HL-60/S4 (cell line): ENCODE results near the gene MEP1B.
"Not testable (repeated sequence)": the region's sequence is repeated elsewhere in the genome, so short reads cannot be mapped to it uniquely, and the experiment has no call there.

ENCODE experiments used
- in situ Hi-C: fragments of 300-500 bp; cut with MboI; formaldehyde crosslinking; loops from 2 replicates; pipeline ENCODE4 v1.14.3; 2022; ENCODE audit warnings: low sequenced_read_pairs

The MEP1B gene

GRCh38 chr18:32189790-32190189 lies at the start of gene MEP1B:
Gene MEP1B (plus strand): TSS chr18:32190039. CDS start chr18:32190071, 32 bp downstream.
- in situ Hi-C loops, result no loop called here

GRCh38 chr18:32148185-32148870 lies 41.5 kb upstream of the MEP1B start:
- in situ Hi-C loops, result no loop called here

- in situ Hi-C loops, result no loop called here
These were observed 37.0 kb upstream of the MEP1B start for GRCh38 chr18:32152705-32153448.

GRCh38 chr18:32156855-32157254 lies 33.0 kb upstream of the MEP1B start:
- in situ Hi-C loops, result no loop called here

GRCh38 chr18:32157580-32157979 lies 32.3 kb upstream of the MEP1B start:
- in situ Hi-C loops, result no loop called here

GRCh38 chr18:32158108-32158624 lies 31.7 kb upstream of the MEP1B start:
- in situ Hi-C loops, result no loop called here

GRCh38 chr18:32158631-32159030 lies 31.2 kb upstream of the MEP1B start:
- in situ Hi-C loops, result not testable (repeated sequence)

GRCh38 chr18:32160547-32160946 lies 29.3 kb upstream of the MEP1B start:
- in situ Hi-C loops, result loop anchor here (10.0 kb wide), 1 partner anchor 394 kb away; no protein-coding TSS in a partner anchor

- in situ Hi-C loops, result loop anchor here (10.0 kb wide), 1 partner anchor 387 kb away; no protein-coding TSS in a partner anchor
These were observed 21.7 kb upstream of the MEP1B start for GRCh38 chr18:32167980-32168730.

GRCh38 chr18:32173654-32174053 lies 16.2 kb upstream of the MEP1B start:
- in situ Hi-C loops, result no loop called here

- in situ Hi-C loops, result no loop called here
These were observed 15.1 kb upstream of the MEP1B start for GRCh38 chr18:32174719-32175118.

- in situ Hi-C loops, result no loop called here
These were observed 14.6 kb upstream of the MEP1B start for GRCh38 chr18:32175265-32175664.

- in situ Hi-C loops, result not testable (repeated sequence)
These were observed 13.1 kb upstream of the MEP1B start for GRCh38 chr18:32176745-32177144.

- in situ Hi-C loops, result no loop called here
These were observed 12.3 kb upstream of the MEP1B start for GRCh38 chr18:32177530-32177929.

- in situ Hi-C loops, result no loop called here
These were observed 6.3 kb upstream of the MEP1B start for GRCh38 chr18:32183503-32183902.

GRCh38 chr18:32190209-32190608 lies 370 bp downstream of the MEP1B start:
- in situ Hi-C loops, result no loop called here

GRCh38 chr18:32195881-32196815 lies 6.3 kb downstream of the MEP1B start:
- in situ Hi-C loops, result no loop called here

GRCh38 chr18:32200766-32201165 lies 10.9 kb downstream of the MEP1B start:
- in situ Hi-C loops, result no loop called here

GRCh38 chr18:32201948-32202672 lies 12.3 kb downstream of the MEP1B start:
- in situ Hi-C loops, result no loop called here

GRCh38 chr18:32208023-32208422 lies 18.2 kb downstream of the MEP1B start:
- in situ Hi-C loops, result no loop called here
